Measurements from ENCODE around the gene ANOS1. TPM values are rescaled to one million over a fixed set of nuclear protein-coding genes. Genes with fewer than 3 reads are reported as not detected.

The ANOS1 gene
- polyA plus RNA-seq, 1 donor from 2014 or later, result 0.72 TPM

DNA sequence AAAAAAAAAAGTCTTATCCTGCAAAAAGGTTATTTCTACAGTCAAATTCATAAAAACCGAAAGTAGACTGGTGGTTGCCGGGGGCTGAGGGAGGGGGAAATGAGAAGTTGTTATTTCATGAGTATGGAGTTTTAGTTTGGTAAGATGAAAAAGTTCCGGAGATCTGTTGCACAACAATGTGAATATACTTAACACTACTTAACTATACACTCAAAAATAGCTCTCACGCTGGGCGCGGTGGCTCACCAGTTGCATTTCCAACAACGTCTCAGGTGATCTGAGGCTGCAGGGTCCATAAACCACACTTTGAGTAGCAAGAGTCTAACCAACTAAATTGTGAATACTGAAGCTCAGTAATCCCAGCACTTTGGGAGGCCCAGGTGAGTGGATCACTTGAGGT lies 52.4 kb downstream of the ANOS1 start:
- Histone ChIP-seq H3K27ac (ENCODE audit: low read length) (no peak overlapping the region), H3K4me2 (ENCODE audit: low read length) (no peak overlapping the region), H3K9ac (ENCODE audit: low read length) (no peak overlapping the region), H3K36me3 (ENCODE audit: insufficient read depth, low read length) (no peaks in the 10 kb centered on the region), H3F3A (ENCODE audit: insufficient read depth, low read length, poor library complexity, severe bottlenecking) (no peaks in the 10 kb centered on the region), H4K20me1 (ENCODE audit: insufficient read depth) (no peaks in the 10 kb centered on the region), H3K4me3 (ENCODE audit: low read length) (no peak overlapping the region), H2AFZ (ENCODE audit: low read depth, low read length) (no peak overlapping the region), H3K27me3 (ENCODE audit: insufficient read depth, low read depth, low read length) (no peaks in the 10 kb centered on the region), H3K9me2 (ENCODE audit: insufficient read depth, low read length) (no peaks in the 10 kb centered on the region), H3K9me3 (ENCODE audit: low read length) (no peaks in the 10 kb centered on the region), H3K79me2 (replicated peaks; ENCODE audit: insufficient read depth, low read length) (no peaks in the 10 kb centered on the region)
- no peak for TF ChIP-seq MXI1 (conservative IDR thresholded peaks at IDR 0.05; ENCODE audit: poor library complexity, severe bottlenecking)
- TF ChIP-seq EZH2 (IDR thresholded peaks at IDR 0.05; ENCODE audit: borderline replicate concordance, insufficient read depth, low read length, poor library complexity, severe bottlenecking), result no peak
- no peak for TF ChIP-seq EP300 (conservative IDR thresholded peaks at IDR 0.05; ENCODE audit: poor library complexity, severe bottlenecking)
- TF ChIP-seq, protein P1, sequence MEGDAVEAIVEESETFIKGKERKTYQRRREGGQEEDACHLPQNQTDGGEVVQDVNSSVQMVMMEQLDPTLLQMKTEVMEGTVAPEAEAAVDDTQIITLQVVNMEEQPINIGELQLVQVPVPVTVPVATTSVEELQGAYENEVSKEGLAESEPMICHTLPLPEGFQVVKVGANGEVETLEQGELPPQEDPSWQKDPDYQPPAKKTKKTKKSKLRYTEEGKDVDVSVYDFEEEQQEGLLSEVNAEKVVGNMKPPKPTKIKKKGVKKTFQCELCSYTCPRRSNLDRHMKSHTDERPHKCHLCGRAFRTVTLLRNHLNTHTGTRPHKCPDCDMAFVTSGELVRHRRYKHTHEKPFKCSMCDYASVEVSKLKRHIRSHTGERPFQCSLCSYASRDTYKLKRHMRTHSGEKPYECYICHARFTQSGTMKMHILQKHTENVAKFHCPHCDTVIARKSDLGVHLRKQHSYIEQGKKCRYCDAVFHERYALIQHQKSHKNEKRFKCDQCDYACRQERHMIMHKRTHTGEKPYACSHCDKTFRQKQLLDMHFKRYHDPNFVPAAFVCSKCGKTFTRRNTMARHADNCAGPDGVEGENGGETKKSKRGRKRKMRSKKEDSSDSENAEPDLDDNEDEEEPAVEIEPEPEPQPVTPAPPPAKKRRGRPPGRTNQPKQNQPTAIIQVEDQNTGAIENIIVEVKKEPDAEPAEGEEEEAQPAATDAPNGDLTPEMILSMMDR (IDR thresholded peaks at IDR 0.05; ENCODE audit: poor library complexity, severe bottlenecking), result no peak
- TF ChIP-seq RAD21 (conservative IDR thresholded peaks at IDR 0.05), result no peak
- TF ChIP-seq POLR2AphosphoS5 (IDR thresholded peaks at IDR 0.05), result no peak
- no peak for TF ChIP-seq TAF1 (IDR thresholded peaks at IDR 0.05; ENCODE audit: low read depth)
- no peak for TF ChIP-seq SMC3 (conservative IDR thresholded peaks at IDR 0.05; ENCODE audit: poor library complexity)
- TF ChIP-seq, protein P2, sequence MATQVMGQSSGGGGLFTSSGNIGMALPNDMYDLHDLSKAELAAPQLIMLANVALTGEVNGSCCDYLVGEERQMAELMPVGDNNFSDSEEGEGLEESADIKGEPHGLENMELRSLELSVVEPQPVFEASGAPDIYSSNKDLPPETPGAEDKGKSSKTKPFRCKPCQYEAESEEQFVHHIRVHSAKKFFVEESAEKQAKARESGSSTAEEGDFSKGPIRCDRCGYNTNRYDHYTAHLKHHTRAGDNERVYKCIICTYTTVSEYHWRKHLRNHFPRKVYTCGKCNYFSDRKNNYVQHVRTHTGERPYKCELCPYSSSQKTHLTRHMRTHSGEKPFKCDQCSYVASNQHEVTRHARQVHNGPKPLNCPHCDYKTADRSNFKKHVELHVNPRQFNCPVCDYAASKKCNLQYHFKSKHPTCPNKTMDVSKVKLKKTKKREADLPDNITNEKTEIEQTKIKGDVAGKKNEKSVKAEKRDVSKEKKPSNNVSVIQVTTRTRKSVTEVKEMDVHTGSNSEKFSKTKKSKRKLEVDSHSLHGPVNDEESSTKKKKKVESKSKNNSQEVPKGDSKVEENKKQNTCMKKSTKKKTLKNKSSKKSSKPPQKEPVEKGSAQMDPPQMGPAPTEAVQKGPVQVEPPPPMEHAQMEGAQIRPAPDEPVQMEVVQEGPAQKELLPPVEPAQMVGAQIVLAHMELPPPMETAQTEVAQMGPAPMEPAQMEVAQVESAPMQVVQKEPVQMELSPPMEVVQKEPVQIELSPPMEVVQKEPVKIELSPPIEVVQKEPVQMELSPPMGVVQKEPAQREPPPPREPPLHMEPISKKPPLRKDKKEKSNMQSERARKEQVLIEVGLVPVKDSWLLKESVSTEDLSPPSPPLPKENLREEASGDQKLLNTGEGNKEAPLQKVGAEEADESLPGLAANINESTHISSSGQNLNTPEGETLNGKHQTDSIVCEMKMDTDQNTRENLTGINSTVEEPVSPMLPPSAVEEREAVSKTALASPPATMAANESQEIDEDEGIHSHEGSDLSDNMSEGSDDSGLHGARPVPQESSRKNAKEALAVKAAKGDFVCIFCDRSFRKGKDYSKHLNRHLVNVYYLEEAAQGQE (IDR thresholded peaks at IDR 0.05; ENCODE audit: borderline replicate concordance), result no peak

DNA sequence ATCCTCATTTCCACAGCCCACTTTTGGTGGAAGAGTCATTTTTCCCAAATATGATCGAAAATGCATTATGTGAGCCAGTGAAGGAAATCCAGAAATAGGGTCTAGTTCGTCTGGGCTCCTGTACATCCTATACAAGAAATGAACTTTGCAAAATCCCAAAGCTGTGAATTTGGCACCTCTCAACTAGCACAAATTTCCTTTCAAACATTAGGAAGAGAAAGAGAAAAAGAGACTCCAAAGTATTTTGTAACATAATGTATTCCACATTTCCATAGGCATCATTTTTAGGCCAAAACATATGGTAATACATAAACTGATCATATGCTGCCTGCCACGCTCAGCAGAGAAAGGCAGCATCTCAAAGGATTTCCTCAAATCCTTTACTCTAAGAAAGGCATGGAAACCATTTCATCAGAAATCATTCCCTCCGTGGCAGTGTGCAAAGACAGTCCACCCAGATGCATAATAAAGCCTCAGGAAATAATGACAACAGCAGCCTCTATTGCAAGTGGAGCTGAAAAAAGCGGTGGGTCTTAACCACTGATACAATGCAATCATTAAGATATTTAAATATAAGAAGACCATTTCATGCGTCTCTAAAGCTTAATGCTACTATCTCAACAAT lies 56.8 kb downstream of the ANOS1 start:
- H3F3A ChIP-seq (ENCODE audit: insufficient read depth, low read length, poor library complexity, severe bottlenecking), result no peaks in the 10 kb centered on the region
- no peaks in the 10 kb centered on the region for H3K36me3 ChIP-seq (ENCODE audit: insufficient read depth, low read length)
- H3K27ac ChIP-seq (ENCODE audit: low read length), result no peak overlapping the region
- no peaks in the 10 kb centered on the region for H3K9me2 ChIP-seq (ENCODE audit: insufficient read depth, low read length)
- no peak overlapping the region for H2AFZ ChIP-seq (ENCODE audit: low read depth, low read length)
- H3K4me2 ChIP-seq (ENCODE audit: low read length), result no peak overlapping the region
- no peak overlapping the region for H3K4me3 ChIP-seq (ENCODE audit: low read length)
- no peaks in the 10 kb centered on the region for H3K79me2 ChIP-seq (replicated peaks; ENCODE audit: insufficient read depth, low read length)
- H3K9me3 ChIP-seq (ENCODE audit: low read length), result no peaks in the 10 kb centered on the region
- H4K20me1 ChIP-seq (ENCODE audit: insufficient read depth), result no peaks in the 10 kb centered on the region
- no peak for TF ChIP-seq POLR2AphosphoS5 (IDR thresholded peaks at IDR 0.05)
- TF ChIP-seq SMC3 (conservative IDR thresholded peaks at IDR 0.05; ENCODE audit: poor library complexity), result no peak
- TF ChIP-seq, protein P1 (IDR thresholded peaks at IDR 0.05; ENCODE audit: poor library complexity, severe bottlenecking), result no peak
- no peak for TF ChIP-seq EP300 (conservative IDR thresholded peaks at IDR 0.05; ENCODE audit: poor library complexity, severe bottlenecking)
- TF ChIP-seq, protein P2 (IDR thresholded peaks at IDR 0.05; ENCODE audit: borderline replicate concordance), result no peak
- H3K9ac ChIP-seq (ENCODE audit: low read length), result no peak overlapping the region
- no peaks in the 10 kb centered on the region for H3K27me3 ChIP-seq (ENCODE audit: insufficient read depth, low read depth, low read length)
